Activated CD8-positive, alpha-beta memory T cell treated with anti-CD3 and anti-CD28 coated beads, Interleukin-2, amount 50 U/mL, for 1 hour (primary cell): ENCODE measurements around the gene PADI4.

Experiments
- DNase-seq: peaks from one replicate; pipeline ENCODE4 v3.0.0-alpha.2; 2020; ENCODE audit errors: extremely low read depth

The PADI4 gene

GRCh38 chr1:17282836-17283235, 25.2 kb upstream of the PADI4 start:
- no peak for DNase-seq

DNA sequence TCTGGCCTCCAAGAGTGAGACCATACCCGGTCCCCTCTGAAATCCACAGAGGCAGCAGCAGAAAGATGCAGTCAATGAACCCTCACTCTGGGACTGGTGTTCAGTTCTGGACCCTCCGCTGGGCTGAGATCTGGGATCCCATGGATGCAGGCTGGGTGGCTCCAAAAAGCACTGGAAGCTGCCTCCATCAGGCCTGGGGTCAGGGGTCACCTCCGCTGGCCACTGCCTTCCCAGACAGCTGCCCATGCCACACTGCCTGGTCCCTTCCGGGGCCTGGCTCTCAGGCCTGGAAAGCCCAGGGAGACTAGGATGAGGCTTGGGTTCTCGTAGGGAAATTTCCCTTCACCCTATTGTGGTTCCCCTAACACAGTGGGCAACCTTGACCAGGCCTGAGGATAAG, 21.4 kb upstream of the PADI4 start:
- no peak for DNase-seq

DNA sequence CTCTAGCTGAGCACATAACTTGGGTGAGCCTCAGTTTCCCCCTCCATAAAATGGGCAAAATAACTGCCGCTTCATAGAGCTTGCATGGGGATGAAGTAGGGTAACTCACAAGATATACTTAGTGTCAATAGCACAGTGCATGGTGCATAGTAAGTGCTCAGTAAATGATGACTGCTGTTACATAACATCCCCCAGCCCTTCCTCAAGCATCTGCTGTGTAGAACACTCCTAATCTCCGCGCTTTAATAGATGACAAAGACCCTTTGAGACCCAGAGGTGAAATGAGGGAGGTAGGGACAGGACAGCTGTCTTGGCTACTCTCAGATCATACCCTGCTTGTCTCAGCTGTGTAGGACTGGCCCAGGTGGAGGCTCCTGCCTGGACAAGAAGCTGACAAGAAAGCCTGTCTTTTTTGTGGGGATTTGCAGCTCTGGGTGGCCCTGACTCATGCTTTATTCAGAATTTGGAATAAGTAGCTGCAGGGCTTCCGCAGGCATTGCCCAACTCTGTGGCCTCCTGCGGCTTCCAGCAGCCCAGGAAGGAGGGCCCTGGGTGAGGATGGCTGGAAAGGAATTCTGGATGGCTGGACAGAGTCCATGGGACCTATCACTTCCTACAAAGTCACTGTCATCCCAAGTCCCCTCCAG, 20.7 kb upstream of the PADI4 start:
- no peak for DNase-seq

- no peak for DNase-seq
Measured at GRCh38 chr1:17289721-17290120, 18.3 kb upstream of the PADI4 start.

DNA sequence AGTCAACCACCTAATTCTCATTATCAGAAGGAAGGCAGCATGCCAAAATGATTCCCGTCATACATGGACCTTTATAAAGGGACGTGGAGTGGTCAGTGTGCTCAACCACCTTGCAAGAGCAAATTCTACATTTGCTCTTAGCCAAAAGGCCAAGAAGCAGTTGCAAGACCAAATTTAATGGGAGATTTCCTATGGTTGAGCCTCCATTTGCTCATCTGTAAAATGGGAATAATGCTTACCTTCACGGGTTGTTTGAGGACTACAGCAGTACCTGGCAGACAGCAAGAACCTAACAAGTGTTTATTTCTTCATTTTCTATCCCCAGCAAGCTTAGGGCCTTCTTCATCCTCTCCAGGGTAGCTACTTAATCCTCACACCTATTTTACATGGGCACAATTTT, 17.4 kb upstream of the PADI4 start:
- DNase-seq = no peak

GRCh38 chr1:17292299-17293160, 15.5 kb upstream of the PADI4 start:
- no peak for DNase-seq

DNA sequence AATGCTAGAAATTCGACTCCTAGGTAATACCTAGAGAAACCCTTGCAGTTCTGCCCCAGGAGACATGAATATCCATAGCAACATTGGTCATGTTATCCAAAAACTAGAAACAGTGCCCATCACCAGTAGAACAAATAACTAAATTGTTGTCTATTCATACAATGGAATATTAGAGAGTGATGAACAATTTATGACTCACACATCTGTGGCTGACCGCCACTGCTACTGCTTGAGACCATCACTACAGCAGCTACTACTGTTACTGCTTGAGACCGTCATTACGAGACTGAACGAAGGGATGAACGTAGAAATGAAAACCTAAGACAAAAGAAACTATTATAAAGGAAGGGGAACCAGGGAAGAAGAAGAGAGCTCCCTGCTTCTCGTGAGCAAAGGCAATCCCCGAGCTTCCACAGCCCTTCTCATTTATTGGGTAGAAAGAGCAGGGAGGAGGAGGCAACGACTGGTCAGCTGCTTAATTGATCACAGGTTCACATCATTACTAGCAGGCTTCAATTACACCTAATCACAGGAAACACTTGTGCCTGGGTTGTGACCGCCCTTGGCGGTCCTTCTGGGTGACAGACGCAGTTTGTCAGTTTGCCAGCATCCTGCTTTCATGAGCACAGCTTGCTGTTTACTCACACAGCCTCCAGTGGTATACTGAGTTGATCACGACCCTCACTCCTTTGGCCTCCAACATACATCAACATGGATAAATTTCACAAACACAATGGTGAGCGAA, 14.1 kb upstream of the PADI4 start:
- DNase-seq = no peak

DNA sequence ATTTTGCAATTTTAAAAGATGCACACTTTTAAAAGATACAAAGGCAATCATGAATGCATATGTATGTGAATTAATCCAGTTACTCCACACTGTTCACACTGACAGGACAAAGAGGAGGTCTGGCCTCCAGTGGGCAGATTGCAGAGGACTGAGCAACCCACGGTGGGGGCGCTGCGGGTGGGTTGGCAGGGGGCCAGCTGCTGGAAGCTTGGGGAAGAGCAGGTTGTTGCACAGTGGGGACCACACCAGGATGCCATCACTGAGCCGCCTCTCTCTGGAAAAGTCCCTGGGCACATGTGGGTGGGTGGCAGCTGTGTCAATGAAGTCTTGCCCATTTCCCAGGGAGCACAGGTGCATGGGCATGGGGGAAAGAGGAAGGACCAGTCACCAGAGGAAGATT, 12.7 kb upstream of the PADI4 start:
- DNase-seq = no peak

GRCh38 chr1:17296086-17296485, 11.9 kb upstream of the PADI4 start:
- DNase-seq = no peak

DNA sequence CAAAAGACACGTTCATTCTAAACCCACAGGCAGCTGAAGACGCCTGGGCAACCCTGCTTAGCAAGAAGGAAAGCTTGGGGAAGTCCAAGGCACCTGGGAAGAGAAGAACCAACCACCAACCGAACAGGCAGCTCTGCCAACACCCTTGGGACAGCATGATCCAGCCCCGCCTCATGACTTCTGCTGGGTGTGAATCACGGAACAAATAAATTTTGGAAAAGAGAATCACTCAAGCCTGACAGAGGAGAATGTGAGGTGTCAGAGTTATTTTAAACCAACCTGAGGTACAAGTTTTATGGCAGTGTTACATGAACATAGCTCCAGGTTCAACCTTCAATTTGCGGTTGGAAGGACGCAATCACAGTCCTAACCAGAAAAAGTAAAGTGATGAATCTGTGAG, 10.0 kb upstream of the PADI4 start:
- no peak for DNase-seq

DNA sequence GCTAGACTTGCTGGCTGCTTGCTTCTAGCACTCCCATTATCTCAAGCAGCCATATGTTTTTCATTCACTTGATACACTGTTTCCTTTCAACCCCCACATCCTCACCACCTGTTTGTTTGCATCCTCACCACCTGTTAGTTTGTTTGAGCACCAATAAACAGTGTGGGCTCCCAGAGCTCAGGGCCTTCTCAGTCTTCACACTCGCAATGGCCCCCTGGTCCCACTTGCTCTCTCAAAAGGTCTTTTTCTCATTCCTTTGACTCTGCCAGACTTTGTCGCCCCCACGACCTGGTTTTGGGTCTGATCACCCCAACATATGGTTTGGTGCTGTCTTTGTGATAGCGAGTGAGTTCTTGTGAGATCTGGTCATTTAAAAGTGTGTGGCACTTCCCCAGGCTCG, 6.2 kb upstream of the PADI4 start:
- DNase-seq = no peak

DNA sequence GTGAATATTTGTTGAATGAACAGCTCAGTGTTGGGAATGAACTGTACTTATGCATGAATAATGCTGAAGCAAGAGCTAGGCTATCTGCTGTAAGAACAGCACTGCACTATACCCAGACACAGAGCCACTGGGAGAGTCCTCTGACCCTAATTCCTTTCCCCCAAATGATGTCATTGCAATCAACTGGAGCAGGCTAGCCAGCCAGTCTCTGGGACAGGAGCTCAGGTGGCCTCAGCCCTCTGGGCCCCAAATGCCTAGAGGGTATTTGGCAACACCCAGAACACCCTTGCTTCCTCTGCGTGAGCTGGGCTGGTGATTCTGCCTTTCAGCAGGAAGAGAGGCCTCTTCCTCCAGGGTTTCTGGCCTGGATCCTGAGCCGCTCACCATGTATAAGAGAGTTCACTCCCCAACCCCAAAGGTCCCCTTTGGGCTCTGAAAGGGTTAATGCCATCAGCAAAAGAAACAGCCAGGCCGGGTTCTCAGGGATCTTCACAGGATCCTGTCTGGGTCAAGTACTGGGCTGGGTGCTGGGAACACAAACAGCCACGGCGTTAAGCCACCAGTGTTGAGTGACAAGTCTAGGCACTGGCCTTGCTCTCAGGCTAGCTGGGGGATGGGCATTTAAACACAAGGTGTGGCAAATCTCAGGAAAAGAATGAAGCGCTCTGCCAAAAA, 3.7 kb upstream of the PADI4 start:
- DNase-seq = no peak

DNA sequence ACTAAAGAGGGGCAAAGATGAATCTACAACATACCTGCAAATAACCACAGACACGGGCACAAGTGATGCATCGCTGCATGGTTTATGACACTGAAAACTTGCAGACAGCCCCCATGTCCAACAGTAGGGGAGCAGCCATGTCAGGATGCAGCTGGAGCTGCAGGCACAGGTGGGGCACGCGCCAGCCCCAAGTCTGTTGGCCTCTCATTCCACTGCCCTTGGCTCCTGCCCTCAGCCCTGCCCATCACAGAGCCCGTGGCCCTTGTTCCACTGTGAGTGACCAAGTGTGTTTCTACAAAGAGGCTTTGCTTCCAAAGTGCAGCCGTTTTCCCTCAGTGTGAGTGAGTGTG, 3.2 kb upstream of the PADI4 start:
- no peak for DNase-seq

GRCh38 chr1:17305576-17306095, 2.4 kb upstream of the PADI4 start:
- DNase-seq = no peak

GRCh38 chr1:17306407-17306806, 1.6 kb upstream of the PADI4 start:
- DNase-seq = no peak

GRCh38 chr1:17306921-17307320, 1.1 kb upstream of the PADI4 start:
- DNase-seq = no peak

- no peak for DNase-seq
Measured at GRCh38 chr1:17307329-17307728, 668 bp upstream of the PADI4 start.

DNA sequence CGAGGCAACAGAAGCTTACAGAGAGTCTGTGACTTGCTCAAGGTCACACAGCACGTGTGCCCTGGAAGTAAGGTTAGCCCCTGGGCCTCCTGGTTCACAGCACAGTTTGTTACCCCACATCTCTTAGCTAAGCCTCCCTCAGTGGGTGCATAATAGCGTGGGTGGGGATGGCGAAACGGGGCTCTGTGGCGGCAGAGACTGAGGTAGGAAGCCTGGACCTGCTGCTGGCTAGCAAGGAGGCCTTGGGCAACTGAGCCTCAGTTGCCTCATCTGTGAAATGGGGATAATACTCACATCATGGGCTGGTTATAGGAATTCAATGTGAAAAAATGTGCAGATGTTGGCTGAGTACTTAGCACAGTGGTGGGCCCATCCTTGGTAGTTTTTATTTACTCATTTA, 596 bp downstream of the PADI4 start:
- no peak for DNase-seq

DNA sequence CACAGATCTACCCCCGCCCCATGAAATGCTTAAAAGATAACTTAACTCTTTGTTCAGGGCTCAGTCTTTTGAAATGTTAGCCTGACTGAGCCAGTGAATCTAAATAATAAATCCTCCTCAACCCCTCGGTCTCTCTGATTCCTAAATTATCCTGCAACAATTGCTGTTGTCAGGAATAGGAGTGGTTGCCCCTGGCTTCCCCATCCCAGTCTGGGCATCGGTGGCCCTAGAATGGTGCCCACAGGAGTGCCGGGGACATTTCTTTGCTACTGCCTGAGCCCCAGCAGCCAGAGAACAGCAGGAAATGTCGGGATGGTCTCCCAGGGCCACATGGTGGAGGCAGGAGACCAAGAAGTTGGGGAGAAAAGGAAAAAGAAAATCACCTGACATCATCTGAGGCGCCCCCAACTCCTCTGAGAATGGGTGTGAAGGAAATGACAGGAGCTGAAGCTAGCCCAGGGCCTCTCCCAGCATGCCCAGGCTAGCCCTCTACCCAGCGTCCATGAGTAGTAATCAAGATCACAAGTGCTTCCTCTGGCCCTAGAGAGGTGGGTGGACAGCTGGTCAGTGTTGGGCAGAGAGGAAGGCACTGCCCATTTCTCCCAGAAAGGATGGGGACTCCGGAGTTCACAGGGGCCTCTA, 1.6 kb downstream of the PADI4 start:
- no peak for DNase-seq

DNA sequence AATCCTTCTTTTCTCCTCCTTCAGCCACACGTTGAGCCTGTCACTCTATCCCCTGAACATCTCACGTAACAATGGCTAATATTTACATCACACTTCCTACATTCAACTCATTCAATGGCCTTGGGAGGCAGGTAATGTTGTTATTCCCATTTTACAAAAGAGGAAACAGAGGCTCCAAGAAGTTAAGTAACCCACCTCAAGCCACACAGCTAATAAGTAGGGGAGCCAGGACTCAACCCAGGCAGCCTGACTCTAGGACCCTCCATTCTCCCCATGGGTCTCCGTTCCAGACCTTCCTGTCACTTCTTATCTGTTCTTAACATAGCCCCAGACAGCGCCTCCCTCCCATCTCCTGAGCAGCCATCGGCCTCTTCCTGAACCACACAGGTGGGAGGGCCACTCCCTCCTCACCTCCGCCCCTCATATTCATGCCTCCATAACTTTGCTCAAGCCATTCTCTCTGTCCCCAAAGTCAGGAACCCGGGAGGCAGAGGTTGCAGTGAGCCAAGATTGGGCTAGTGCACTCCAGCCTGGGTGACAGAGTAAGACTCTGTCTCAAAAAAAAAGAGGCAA, 2.2 kb downstream of the PADI4 start:
- no peak for DNase-seq
